Lung (tissue), 12 donors: ENCODE results near the gene MST1. TPM values are rescaled to one million over a fixed set of nuclear protein-coding genes. Genes with fewer than 3 reads are reported as not detected.

Source experiments
- ATAC-seq: fragments of 200-7000 bp; cut with Tn5 transposase; one replicate; pipeline ENCODE4 v1.9.1; 2020; ENCODE audit warnings: moderate number of reproducible peaks; ENCODE audit not compliant: insufficient read depth, low FRiP score
- DNase-seq, 3 donors: peaks; one replicate each; pipeline ENCODE4 v3.0.0-alpha.2; 2013 to 2017
- H3K27ac ChIP-seq, 2 donors: one replicate each; pipeline ENCODE4 v1.5.1; 2013; ENCODE audit warnings: mild to moderate bottlenecking in 2 of 2, moderate library complexity in 2 of 2, control low read depth in 1 of 2, inconsistent platforms in 1 of 2, low read depth in 1 of 2, low read length in 1 of 2
- H3K27me3 ChIP-seq, 3 donors: one replicate each; pipeline ENCODE4 v1.5.1; 2013; ENCODE audit warnings: low read length in 2 of 3; ENCODE audit not compliant: control insufficient read depth in 3 of 3, insufficient read depth in 3 of 3
- H3K36me3 ChIP-seq, 4 donors: one replicate each; pipeline ENCODE4 v1.5.1; 2013; ENCODE audit warnings: low read length in 4 of 4, mild to moderate bottlenecking in 1 of 4, moderate library complexity in 1 of 4; ENCODE audit not compliant: control insufficient read depth in 4 of 4, insufficient read depth in 4 of 4
- H3K4me1 ChIP-seq, 5 donors: one replicate each; pipeline ENCODE4 v1.5.1; 2013; ENCODE audit warnings: low read length in 5 of 5, mild to moderate bottlenecking in 2 of 5, moderate library complexity in 1 of 5; ENCODE audit not compliant: control insufficient read depth in 5 of 5, insufficient read depth in 5 of 5
- H3K4me3 ChIP-seq: one replicate; pipeline ENCODE4 v1.5.1; 2013; ENCODE audit warnings: mild to moderate bottlenecking, control low read depth, moderate library complexity
- H3K9ac ChIP-seq, 2 donors: one replicate each; pipeline ENCODE4 v1.5.1; 2013; ENCODE audit warnings: low read length in 2 of 2, control low read depth in 1 of 2; ENCODE audit not compliant: insufficient read depth in 1 of 2
- H3K9me3 ChIP-seq, 4 donors: one replicate each; pipeline ENCODE4 v1.5.1; 2013; ENCODE audit warnings: low read length in 3 of 4, mild to moderate bottlenecking in 1 of 4, moderate library complexity in 1 of 4; ENCODE audit not compliant: control insufficient read depth in 4 of 4, insufficient read depth in 3 of 4
- WGBS, 2 donors: extraction: QIAGEN DNeasy Blood & Tissue Kit; methylation state at CpG; one replicate each; pipeline ENCODE4 v1.1.7; 2013; 5-methylcytosine and 5-hydroxymethylcytosine counted together
- polyA plus RNA-seq, 2 donors: library from polyadenylated mRNA; stranded (reverse); fragments of 200-250 nt; gene quantifications; one replicate each; pipeline ENCODE4 v1.2.1, GENCODE V29; 2013
- total RNA-seq, 2 donors: library from RNA; depleted of rRNA in 1 of 2; stranded (reverse); fragments of >200 nt in 1 of 2; gene quantifications; one replicate each; pipeline ENCODE4 v1.2.1, GENCODE V29; 2014 to 2021
- TF ChIP-seq, protein P1 (sequence below): IDR thresholded peaks from 2 replicates; pipeline ENCODE4 v1.5.1; 2012; ENCODE audit warnings: mild to moderate bottlenecking; ENCODE audit errors: control extremely low read depth, extremely low read depth
- donor health status: control.
- donor health status: control.
- donor health status: Bipolar disorder and iron deficiency.
- donor health status: healthy.
- donor health status: DM: yes; HTN: yes; CAD: no.

The MST1 gene
- total and polyA plus RNA-seq, 4 donors: 8.3 to 27.0 (median 17.2) TPM

DNA sequence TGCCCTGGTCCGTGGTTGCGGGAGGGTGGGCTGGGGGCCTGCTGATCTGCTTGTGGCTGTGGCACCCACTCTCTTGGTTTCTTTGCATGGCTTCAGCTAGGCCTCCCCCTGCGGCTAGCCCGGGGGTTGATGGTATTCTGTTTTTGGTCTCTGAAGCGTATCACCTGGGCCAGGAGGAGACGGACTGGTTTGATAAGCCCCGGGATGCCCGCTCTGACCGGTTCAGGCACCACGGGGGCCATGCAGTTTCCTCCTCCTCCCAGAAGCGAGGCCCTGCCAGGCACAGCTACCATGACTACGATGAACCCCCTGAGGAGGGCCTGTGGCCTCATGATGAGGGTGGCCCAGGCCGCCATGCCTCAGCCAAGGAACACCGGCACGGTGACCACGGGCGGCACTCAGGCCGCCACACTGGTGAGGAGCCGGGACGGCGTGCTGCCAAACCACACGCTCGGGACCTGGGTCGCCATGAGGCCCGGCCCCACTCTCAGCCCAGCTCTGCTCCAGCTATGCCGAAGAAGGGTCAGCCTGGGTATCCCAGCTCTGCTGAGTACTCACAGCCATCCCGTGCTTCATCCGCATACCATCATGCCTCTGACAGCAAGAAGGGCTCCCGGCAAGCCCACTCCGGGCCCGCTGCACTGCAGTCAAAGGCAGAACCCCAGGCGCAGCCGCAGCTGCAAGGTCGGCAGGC, 26.4 kb downstream of the MST1 start:
- Histone ChIP-seq H3K9ac (no peak overlapping the region), H3K27me3 (no peaks in the 10 kb centered on the region), H3K9me3 (no peaks in the 10 kb centered on the region), H3K36me3 (no peaks in the 10 kb centered on the region), H3K4me1 (no peaks in the 10 kb centered on the region), H3K4me3 (no peak overlapping the region), H3K27ac (no peak overlapping the region)
- ATAC-seq: no peak
- WGBS, 2 donors: 95 to 98% methylated on average over 34 of the region's 34 CpGs
- no peak for DNase-seq
- TF ChIP-seq, protein P1, sequence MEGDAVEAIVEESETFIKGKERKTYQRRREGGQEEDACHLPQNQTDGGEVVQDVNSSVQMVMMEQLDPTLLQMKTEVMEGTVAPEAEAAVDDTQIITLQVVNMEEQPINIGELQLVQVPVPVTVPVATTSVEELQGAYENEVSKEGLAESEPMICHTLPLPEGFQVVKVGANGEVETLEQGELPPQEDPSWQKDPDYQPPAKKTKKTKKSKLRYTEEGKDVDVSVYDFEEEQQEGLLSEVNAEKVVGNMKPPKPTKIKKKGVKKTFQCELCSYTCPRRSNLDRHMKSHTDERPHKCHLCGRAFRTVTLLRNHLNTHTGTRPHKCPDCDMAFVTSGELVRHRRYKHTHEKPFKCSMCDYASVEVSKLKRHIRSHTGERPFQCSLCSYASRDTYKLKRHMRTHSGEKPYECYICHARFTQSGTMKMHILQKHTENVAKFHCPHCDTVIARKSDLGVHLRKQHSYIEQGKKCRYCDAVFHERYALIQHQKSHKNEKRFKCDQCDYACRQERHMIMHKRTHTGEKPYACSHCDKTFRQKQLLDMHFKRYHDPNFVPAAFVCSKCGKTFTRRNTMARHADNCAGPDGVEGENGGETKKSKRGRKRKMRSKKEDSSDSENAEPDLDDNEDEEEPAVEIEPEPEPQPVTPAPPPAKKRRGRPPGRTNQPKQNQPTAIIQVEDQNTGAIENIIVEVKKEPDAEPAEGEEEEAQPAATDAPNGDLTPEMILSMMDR: no peak

DNA sequence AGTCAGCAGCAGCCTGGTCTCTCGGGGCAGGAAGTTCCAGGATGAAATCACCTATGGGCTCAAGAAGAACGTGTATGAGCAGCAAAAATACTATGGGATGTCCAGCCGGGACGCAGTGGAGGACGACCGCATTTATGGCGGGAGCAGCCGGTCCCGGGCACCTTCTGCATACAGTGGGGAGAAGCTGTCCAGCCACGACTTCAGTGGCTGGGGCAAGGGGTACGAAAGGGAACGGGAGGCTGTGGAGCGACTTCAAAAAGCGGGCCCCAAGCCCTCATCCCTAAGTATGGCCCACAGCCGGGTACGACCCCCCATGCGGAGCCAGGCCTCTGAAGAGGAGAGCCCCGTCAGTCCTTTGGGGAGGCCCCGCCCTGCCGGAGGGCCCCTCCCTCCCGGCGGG, 27.3 kb downstream of the MST1 start:
- ATAC-seq (no peak), DNase-seq (no peak)
- Histone ChIP-seq H3K9me3 (peaks cover 0 to 1% (median 0%) of the 10 kb centered on the region in 4 donors), H3K27me3 (no peaks in the 10 kb centered on the region), H3K4me1 (no peaks in the 10 kb centered on the region), H3K9ac (no peak overlapping the region), H3K36me3 (no peaks in the 10 kb centered on the region), H3K27ac (no peak overlapping the region), H3K4me3 (no peak overlapping the region)
- WGBS, 2 donors: 92 to 95% methylated on average over 22 of the region's 22 CpGs
- TF ChIP-seq, protein P1: no peak

DNA sequence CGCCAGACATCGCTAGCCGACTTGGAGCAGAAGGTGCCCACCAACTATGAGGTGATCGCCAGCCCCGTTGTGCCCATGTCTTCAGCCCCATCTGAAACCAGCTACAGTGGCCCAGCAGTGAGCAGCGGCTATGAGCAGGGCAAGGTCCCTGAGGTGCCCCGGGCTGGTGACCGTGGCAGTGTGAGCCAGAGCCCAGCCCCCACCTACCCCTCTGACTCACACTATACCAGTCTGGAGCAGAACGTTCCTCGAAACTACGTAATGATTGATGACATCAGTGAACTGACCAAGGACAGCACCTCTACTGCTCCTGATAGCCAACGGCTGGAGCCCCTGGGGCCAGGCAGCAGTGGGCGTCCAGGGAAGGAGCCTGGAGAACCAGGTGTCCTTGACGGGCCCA, 28.0 kb downstream of the MST1 start:
- H3K27ac ChIP-seq: no peak overlapping the region
- no peak overlapping the region for H3K4me3 ChIP-seq
- H3K27me3 ChIP-seq: no peaks in the 10 kb centered on the region
- no peaks in the 10 kb centered on the region for H3K36me3 ChIP-seq
- TF ChIP-seq, protein P1: no peak
- peaks cover 0 to 1% (median 0%) of the 10 kb centered on the region in 4 donors for H3K9me3 ChIP-seq
- no peak overlapping the region for H3K9ac ChIP-seq
- 87 to 88% methylated on average over 14 of the region's 14 CpGs for WGBS, 2 donors
- ATAC-seq (no peak), DNase-seq (no peak)
- H3K4me1 ChIP-seq: no peaks in the 10 kb centered on the region

DNA sequence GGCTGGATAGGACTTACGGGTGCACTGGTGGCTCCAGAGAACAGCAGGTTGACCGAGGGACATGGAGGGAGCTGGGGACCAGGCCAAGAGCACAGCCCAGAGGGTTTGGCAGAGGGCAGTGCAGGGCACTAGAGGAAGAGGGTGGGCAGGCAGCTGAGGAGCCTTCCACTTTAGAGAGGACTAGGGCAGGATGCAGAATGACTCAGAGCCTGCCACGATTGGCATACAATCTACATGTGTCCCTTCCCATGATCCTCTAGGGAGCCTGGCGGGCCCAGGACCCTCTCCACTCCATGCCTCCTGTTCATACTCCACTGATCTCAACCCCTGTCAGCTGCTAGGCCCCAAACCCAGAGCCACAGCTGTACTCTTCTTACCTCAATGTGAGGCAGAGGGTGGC, 29.5 kb downstream of the MST1 start:
- Histone ChIP-seq H3K9me3 (peaks cover 0 to 1% (median 0%) of the 10 kb centered on the region in 4 donors), H3K27ac (no peak overlapping the region), H3K9ac (no peak overlapping the region), H3K36me3 (no peaks in the 10 kb centered on the region), H3K27me3 (no peaks in the 10 kb centered on the region), H3K4me3 (no peak overlapping the region), H3K4me1 (no peaks in the 10 kb centered on the region)
- no peak for ATAC-seq
- 65 to 66% methylated on average over 4 of the region's 4 CpGs for WGBS, 2 donors
- no peak for DNase-seq
- TF ChIP-seq, protein P1: no peak
